ENCODE data around the gene DIP2C.
"Not testable (repeated sequence)": the region's sequence is repeated elsewhere in the genome, so short reads cannot be mapped to it uniquely, and the experiment has no call there.

Gene DIP2C

DNA sequence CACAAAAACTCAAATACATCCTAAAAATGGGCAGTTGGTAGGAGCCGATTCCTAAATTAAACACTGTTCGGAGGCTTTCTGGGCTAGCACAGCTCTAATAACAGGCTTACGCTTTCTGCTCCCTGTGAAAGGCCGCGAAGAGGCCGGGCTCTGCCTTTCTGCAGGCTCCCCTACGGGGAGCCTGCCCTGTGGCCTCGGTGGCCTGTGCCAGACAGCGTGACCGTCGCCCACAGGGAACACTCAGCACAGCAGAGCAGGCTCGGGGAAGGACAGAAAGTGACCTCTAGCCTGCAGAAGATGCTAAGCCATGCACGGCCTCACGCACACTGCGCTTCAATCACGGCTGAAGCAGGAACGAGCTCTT lies 64.2 kb downstream of the DIP2C start:
- no peak for DNase-seq

DNA sequence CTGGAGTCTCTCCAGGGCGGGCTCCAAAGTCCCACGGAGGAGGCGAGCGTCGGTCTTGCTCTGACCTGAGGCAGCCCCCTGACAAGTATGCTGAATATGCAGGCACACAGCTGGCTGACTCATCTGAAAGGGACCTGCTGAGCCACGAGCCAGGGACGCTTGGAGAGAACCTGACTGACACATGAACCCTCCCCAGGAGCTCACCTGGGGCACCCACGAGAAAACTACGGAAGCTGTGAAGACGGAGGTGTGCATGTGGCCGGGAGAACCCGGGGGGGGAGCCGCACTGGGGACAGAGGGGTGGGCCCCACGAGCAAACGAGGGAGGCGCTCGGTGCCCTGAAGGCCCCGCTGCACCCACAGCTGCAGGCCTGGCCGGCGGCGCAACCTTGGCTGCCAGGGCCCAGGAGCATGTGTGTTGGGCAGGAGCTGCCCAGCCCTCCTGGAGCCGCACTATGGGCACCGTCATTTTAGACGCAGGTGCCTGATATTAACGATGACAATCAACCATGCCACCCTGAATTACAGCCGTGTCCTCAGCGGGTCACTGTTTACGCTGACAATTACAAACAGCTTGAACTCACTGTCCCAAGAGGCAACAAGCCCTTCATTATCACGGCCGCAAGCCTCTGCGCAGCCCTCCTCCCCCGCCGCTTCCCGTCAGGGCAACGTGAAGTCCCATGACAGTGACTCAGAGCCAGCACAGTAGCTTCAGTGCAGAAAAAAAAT lies 64.7 kb downstream of the DIP2C start:
- DNase-seq: peak; percentile 31

DNA sequence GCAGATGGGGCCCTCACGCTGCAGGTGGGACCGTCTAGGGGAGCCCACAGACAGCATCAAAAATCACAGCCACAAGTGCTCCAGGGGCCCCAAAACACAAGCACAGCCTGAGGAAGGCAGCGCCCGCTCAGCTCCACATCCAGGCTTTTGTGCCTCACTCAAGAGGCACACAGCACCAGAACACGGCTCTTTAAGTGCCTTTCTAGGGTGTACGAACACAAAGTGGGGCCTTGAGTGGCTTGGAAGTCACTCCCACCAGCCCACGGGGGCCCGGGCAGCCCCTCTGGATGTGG lies 65.2 kb downstream of the DIP2C start:
- no peak for DNase-seq

DNA sequence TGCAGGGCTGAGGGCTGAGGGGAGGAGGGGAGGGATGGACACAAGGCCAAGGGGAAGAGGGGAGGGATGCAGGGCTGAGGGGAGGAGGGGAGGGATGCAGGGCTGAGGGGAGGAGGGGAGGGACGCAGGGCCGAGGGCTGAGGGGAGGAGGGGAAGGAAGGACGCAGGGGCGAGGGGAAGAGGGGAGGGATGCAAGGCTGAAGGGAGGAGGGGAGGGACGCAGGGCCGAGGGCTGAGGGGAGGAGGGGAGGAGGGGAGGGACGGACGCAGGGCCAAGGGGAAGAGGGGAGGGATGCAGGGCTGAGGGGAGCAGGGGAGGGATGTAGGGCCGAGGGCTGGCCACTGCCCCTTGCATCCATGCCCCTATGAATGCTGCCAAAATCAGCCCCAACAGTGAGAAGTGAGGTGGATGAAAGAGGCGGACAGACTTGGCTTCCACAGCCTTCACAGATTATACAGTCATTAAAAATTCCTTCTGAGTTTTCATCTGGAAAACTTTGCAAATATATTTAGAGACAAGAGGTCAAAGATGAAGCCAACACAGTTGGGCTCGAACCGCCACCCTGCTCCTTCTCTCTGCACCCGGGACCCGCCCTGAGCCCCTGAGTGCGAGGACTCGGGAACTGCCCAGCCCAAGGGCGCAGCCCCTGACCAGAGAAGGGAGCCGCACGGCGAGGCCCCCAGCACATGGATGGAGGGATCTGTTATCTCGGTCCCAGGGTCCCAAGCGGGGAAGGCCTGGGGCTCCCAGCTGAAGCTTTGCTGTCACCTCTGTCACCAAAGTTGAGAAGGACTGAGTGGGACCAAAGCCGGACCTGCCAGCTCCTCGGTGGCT lies 65.8 kb downstream of the DIP2C start:
- DNase-seq: no peak

DNA sequence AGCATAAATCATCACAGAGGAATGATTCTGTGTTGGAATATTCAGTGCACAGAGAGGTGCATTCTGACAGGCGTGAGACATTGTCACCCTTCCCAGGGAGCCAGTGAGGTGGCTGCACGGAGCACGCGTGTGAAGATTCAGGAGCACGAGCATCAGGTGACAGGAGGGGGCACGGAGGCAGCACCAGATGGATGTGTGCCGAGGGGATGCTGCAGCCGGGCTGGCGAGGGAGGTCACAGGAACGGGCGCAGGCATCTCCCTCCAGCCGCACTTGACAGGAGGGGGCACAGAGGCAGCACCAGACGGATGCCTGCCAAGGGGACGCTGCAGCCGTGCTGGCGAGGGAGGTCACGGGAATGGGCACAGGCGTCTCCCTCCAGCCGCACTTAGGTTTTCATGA lies 66.5 kb downstream of the DIP2C start:
- peak; percentile 30 for DNase-seq

DNA sequence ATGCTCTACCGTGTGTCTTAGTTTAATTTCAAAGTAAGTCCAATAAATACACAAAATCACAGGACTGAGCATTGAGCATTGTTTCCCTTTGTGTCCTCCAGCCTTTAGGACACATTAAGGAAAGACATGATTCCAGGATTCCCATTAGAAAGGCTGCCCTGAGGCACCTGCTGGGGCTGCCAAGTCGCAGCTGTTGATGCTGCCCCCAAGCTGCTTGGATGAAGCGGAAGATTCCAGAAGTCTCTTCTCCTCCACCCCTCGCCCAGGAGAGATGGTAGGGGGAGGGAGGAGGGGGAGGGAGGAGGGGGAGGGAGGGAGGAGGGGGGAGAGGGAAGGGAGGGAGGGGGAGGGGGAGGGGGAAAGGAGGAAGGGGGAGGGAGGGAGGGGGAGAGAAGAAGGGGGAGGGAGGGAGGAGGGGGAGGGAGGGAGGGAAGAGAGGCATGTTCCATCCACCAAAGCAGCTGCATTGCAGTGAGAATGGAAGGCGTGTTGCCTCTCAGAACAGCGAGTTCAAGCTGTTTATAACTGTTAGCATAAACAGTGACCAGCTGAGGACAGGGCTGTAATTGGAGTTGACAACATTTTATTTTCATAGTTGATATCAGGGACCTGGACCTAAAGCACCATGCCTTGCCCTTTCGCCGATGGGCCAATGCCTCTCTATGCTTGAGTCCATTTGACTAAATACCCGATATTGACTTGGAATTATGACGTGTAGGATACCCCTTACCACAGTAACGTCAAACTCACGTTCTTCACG lies 67.3 kb downstream of the DIP2C start:
- no peak for DNase-seq

DNA sequence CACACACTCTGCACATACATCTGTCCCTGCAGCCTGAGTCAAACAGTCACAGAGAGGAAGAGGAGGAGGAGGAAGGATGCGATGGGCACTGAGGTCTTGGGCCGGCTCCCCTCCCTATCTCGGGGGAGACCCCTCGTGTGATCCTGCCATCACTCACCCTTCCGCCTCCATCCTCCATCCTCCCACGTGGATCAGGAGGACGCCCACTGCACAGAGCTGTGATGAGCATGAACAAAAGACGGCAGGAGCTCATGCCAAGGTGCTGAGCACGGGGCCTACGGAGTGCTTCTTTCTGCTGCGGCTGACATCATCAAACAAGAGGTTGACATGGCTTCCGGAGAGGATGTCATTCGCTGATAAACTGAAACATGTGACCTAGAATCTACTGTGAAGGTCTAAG lies 68.0 kb downstream of the DIP2C start:
- no peak for DNase-seq

DNA sequence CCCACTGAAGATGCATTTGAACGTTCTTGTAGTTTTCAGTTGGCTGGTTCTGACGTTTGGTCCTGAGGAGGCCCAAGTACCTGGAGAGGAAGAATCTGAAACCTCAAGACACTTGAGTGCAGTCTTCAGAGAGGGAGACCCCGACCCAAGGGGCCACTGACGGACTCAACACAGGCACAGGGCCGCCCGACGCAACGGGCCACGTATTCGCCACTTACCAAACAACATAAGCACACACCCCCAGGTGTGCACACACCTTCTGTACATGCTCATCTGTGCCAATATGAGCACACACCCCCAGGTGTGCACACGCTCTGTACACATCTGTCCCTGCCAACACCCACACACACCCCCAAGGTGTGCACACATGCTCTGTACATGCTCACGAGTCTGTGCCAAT lies 68.5 kb downstream of the DIP2C start:
- no peak for DNase-seq

DNA sequence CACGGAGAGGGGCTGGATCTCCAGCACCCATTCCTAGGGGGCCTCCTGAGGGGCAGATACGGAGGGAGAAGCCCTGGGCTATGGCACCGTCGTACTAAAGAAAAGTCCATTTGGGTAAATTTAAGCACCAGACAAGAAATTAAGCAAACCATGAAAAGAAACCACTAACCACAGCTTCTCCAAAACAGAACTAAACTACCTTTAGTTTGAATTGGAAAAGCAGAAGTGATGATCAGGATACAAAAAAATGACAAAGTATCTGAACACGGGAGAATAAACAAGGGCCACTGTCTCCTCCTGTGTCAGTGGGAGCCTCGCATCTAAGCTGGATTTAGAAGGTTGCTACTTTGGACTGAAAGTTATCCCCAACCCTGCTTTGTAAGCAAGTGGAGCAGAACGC lies 69.1 kb downstream of the DIP2C start:
- no peak for DNase-seq

DNA sequence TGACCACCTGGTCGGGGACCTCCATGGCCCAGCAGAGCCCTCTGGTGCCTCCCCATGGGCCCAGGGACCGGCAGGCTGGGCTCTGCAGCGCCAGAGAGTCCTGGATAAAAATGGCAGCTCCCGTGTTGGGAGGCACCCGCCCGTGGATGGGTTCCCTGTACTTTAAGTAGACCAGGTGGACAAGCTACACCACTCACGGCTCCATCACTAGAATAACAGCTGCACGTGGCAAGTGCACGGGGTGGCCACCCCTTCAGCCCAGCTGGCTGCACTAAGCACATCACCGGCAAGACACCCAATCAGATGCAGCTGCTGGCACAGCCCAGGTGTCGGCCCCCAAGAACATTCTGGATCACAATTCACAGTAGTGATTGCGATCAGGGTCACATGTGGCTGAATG lies 69.8 kb downstream of the DIP2C start:
- DNase-seq: no peak

DNA sequence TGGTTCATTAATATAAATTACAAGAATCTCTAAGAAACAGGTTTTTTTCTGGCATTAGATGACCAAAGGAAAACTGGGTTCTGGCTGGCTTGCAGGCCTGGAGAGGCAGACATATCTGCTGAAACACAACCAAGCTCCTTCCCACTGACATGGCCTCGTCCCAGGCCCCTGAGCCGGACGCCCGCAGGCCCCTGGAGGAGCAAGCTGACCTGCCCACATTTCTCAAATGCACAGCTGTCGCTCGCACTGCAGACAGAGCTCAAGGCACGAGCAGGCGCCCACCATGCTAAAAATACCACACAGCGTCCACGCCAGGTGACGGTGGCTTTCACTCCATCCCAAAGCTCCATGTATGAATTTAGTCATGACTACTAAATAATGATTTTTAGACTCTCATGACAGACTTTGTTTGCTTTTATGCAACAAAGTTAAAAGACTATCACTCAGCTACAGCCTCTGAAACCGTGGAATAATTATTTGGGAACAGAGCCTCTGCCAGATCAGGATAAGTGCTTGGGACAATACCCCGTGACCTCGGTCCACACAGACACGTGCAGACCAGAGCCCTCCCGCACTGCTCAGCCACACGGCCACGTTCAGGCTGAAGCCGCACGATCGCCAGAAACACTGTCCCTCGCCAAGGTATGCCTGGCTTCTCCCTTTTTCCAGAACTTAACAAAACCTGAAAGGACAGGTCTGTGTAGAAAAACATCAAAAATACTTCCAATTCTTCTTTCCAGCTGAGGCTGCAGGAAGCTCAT lies 71.1 kb downstream of the DIP2C start:
- no peak for DNase-seq

DNA sequence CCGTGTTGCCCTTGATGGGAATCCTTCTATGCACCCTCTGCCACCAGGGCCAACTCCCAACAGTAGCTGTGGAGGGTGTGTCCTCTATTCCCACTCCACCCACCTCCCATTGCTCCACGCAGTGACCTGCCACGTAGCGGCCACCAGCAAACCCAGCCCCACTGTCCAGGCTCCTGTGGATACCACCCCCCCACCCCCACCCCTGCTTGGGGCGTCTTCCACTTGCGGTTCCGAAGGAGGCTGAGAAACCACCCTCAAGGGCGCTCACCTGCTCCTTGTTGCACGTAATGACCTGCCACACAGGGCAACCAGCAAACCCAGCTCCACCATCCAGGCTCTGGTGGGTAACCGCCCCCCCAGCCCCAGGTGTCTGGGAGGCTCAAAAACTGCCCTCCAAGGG lies 72.0 kb downstream of the DIP2C start:
- DNase-seq: no peak

DNA sequence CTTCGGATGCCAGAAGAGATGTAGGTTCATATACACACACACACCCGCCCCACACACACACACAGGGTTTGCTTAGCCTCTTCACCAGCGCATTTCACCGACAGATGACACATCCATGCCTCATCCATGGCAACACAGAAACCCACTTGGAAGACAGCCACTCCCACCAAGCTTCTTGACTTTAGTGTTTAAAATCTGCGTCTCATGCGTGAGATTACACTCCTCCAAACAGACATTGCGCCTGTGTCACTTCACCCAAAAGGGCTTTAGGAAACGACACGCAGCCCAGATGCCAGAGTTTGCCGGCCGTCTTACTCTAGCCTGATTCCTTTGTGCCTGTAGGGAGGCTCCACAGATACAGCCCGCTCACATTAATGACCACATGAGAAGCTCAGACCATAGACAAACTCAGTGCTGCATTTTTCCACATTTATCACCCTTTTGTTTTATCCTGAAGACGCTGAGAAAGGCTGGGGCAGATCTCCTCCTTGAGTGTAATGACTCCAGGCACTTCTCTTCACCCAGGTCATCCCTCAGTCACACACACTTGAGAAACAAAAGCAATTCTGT lies 73.8 kb downstream of the DIP2C start:
- DNase-seq: no peak

DNA sequence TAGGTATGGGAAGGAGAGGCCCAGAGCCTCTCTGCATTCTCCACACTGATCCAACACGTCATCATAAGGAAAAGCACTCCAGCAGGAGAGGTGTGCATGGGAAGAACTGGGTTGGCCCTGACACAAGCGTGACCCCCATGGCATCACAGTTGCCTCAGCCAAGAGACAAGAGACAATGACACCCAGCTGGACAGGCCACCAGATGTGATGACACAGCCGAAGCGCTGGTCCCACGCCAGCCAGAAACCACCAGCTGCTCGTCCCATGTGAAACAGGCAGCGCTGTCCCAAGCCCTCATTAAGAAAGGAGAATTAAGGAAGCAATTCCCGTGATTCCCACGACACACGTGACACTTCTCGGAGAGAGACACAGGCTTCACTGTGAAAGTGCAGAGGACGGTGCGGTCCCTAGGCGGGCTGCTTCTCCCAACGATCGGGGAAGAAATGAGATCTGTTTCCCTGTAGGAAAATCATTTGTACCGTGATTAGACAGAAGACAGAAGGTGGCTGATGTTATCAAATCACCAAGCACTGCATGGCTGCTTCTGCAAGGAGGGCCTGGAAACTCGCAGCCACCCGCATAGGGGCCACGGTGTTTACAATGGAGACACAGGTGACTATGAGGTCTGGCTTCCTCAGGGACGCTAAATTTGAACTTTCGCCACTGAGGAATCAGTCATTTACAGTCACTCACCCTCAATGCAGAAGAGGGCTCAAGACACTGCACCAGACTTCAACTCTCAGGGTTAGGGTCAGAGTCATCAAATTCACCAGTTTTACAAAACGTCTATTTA lies 74.5 kb downstream of the DIP2C start:
- no peak for DNase-seq

DNA sequence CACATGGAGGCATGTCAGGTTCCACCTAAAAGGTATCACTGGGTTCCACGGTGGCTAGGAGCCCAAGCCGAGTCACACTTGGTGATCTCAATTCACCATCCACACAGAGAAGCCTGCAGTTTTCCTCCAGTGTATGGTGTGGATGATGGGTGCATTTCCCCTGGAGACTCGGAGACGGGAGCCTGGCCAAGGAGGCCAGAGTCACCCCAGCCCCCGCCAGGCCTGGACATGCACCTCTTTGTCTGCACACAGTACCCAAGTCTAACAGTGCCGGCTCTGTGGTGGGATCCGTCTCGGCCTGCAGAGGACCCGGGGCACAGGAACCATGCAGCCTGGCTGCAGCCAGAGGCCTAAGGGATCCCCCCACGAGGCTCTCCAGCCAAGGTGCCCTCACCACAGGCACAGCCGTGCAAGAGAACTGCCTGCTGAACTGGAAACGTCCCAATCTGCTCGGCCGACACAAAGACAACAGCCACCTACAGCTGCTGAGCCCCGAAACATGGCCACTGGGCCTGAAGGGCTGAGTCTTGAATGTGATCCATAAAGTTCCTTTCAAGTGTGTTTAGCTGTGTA lies 75.2 kb downstream of the DIP2C start:
- no peak for DNase-seq

DNA sequence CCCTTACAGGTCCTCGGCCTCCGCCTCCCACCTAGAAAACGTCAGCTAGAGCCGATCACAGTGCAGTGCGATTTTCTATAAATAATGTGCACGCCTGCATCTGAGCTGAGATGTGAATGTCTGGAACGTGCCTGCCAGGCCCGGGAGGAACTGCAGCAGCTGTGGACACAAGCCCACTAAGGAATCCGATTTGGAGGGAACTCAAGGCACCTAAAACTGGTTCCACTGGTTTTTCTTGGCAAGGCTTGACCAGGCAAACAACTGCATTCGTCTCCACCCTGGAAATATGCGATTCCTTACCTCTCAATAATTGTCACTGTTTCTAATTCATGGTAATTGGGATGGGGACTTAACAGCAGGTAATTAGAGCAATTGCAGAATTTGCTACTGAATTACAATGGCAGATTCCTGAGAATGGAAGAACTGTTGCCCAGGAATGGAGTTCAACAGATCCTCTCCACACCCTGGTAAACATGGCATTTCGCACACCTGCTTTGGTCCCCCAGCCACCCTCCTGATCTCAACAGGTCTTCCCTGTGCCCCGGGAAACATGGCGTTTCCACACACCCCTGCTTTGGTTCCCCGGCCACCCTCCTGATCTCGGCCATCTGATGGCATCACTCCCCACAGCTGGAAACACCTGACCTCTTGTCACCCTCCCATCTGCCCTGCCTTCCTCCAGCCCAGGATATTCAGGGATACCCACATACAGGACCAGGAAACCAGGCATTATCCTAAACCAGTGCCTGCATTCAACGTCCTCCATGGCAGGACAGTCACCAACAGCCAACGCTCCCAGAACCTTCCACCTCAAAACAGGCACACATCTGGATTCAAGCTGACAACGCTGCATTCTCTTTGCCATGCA lies 76.0 kb downstream of the DIP2C start:
- no peak for DNase-seq

DNA sequence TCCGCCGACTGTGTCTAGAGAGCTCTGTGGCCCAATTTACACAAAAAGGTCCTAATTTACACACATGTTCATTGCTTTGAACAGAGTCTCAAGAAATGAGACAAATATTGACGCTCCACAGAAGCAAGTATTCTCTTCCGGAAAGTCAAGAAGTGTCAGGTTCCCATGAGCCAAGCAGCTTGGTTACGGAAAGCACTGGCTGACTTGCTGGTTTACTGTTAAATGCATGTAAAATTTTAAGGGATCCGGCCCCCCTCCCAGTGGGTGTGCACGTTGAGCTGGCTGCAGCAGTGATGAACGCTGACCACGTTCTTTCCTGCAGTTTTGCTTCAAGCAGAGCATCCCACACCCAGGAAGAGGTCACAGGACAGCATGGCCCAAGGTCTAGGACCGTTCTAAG lies 76.8 kb downstream of the DIP2C start:
- DNase-seq: no peak

DNA sequence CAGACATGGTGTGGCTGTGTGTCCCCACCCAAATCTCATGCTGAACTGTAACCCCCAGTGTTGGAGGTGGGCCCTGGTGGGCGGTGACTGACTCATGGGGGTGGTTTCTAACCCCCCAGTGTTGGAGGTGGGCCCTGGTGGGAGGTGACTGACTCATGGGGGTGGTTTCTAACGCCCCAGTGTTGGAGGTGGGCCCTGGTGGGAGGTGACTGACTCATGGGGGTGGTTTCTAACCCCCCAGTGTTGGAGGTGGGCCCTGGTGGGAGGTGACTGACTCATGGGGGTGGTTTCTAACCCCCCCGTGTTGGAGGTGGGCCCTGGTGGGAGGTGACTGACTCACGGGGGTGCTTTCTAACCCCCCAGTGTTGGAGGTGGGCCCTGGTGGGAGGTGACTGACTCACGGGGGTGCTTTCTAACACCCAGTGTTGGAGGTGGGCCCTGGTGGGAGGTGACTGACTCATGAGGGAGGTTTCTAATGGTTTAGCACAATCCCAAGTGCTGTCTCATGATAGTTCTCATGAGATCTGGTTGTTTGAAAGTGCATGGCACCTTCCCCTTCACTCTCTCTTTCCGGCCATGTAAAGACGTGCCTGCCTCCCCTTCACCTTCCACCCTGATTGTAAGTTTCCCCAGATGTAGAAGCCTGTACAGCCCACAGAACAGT lies 78.7 kb downstream of the DIP2C start:
- not testable (repeated sequence) for DNase-seq

DNA sequence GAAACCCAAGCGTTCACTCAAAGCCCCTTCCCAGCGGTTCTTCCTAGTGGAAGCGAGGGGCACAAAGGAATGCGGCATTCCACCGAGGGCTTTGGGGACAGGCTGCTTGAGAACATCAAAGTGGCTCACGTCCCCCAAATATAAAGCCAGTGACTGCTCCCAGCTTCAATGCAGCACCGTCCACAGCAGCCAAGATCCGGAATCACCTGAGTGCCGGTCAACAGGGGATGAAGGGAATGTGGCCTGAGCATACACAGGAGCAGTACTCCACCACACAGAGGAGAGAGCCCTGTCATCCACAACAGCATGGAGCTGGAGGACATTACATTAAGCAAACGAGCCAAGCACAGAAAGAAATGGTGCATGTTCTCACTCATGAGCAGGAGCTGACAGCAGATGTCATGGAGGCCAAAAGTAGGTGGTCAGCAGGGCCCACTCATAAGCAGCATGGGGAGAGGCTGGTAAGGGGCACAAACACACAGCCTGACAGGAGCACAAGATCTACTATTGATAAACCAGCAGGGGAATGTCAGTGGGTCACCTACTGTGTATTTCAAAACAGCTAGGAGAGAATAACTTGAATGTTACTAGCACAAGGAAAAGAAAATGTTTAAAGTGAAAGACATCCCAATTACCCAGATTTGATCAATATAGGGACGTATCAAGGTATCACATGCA lies 79.5 kb downstream of the DIP2C start:
- no peak for DNase-seq

DNA sequence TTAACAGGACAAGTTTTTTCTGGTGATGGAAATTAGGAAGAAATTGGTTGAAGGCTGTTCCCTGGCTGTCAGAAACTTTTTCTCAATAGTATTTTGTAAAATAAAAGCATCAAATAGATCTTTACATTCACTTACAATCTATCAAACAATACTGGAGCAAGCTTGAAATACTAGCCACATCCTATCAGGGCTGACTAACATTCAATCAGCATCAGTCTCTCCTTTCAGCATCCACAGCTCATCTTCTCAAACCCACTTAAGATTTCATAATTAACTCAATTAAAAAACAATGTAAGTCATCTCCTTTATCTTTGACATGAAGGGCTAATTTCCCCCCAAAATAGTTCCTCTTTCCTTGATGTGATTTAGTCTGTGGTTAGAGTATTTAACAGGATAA lies 80.2 kb downstream of the DIP2C start:
- no peak for DNase-seq

Measured in NCI-H2171 (cell line).